Testis (tissue), 2 donors: ENCODE data around the gene ARHGEF10L.

Experiments used
- CTCF ChIP-seq, 3 experiments: fragments of 450-650 bp in 2 of 3; fragments of 200-600 bp in 1 of 3; sonication (generic) in 1 of 3; IDR thresholded peaks; one replicate each; pipeline ENCODE4 v1.5.1; 2016 to 2019; ENCODE audit warnings: antibody characterized with exemption in 3 of 3, mild to moderate bottlenecking in 2 of 3, moderate library complexity in 1 of 3
- POLR2A ChIP-seq: fragments of 450-650 bp; IDR thresholded peaks from one replicate; pipeline ENCODE4 v1.6.1; 2017; ENCODE audit warnings: antibody characterized with exemption, mild to moderate bottlenecking, moderate library complexity

GRCh38 chr1:17640975-17641374 is 101.5 kb downstream of the ARHGEF10L start:
- no peak for TF ChIP-seq CTCF (IDR thresholded peaks at IDR 0.05)
- no peak for TF ChIP-seq POLR2A
